HG02981 (cell line): ENCODE measurements around the gene IFITM10.
"Not testable (repeated sequence)": the region's sequence is repeated elsewhere in the genome, so short reads cannot be mapped to it uniquely, and the experiment has no call there.

Source experiments
- ATAC-seq: cut with Tn5 transposase; IDR thresholded peaks from one replicate; pipeline ENCODE4 v1.9.1; 2021; ENCODE audit warnings: mild to moderate bottlenecking, moderate library complexity; ENCODE audit not compliant: unreplicated experiment

Gene IFITM10

GRCh38 chr11:1778141-1778911 is 27.9 kb upstream of the IFITM10 start:
- no peak for ATAC-seq

- no peak for ATAC-seq
These were observed 27.3 kb upstream of the IFITM10 start for GRCh38 chr11:1777737-1778136.

- ATAC-seq = no peak
These were observed 26.7 kb upstream of the IFITM10 start for GRCh38 chr11:1776944-1777715.

- ATAC-seq = no peak
These were observed 26.0 kb upstream of the IFITM10 start for GRCh38 chr11:1776331-1776851.

GRCh38 chr11:1774886-1775285 is 24.5 kb upstream of the IFITM10 start:
- ATAC-seq = no peak

GRCh38 chr11:1773994-1774550 is 23.7 kb upstream of the IFITM10 start:
- no peak for ATAC-seq

GRCh38 chr11:1773131-1773993 is 23.0 kb upstream of the IFITM10 start:
- ATAC-seq = no peak

GRCh38 chr11:1772270-1773130 is 22.1 kb upstream of the IFITM10 start:
- ATAC-seq = no peak

- ATAC-seq = no peak
These were observed 21.3 kb upstream of the IFITM10 start for GRCh38 chr11:1771700-1772099.

- ATAC-seq = no peak
These were observed 20.9 kb upstream of the IFITM10 start for GRCh38 chr11:1771273-1771672.

- no peak for ATAC-seq
These were observed 20.1 kb upstream of the IFITM10 start for GRCh38 chr11:1770528-1770927.

- no peak for ATAC-seq
These were observed 19.7 kb upstream of the IFITM10 start for GRCh38 chr11:1770061-1770460.

- ATAC-seq = not testable (repeated sequence)
These were observed 19.0 kb upstream of the IFITM10 start for GRCh38 chr11:1769304-1769936.

- no peak for ATAC-seq
These were observed 17.7 kb upstream of the IFITM10 start for GRCh38 chr11:1768141-1768469.

GRCh38 chr11:1767399-1768140 is 17.2 kb upstream of the IFITM10 start:
- no peak for ATAC-seq

- ATAC-seq = no peak
These were observed 16.5 kb upstream of the IFITM10 start for GRCh38 chr11:1766719-1767398.

GRCh38 chr11:1765871-1766718 is 15.7 kb upstream of the IFITM10 start:
- ATAC-seq = no peak
